GM12874 (cell line): ENCODE data around the gene COA1.

ENCODE experiments used
- TF ChIP-seq, protein P1 (sequence below): IDR thresholded peaks from 2 replicates; pipeline ENCODE4 v1.5.1; 2011; ENCODE audit warnings: low read depth, mild to moderate bottlenecking, control low read depth, low read length, moderate library complexity; ENCODE audit not compliant: insufficient read depth

COA1 gene

DNA sequence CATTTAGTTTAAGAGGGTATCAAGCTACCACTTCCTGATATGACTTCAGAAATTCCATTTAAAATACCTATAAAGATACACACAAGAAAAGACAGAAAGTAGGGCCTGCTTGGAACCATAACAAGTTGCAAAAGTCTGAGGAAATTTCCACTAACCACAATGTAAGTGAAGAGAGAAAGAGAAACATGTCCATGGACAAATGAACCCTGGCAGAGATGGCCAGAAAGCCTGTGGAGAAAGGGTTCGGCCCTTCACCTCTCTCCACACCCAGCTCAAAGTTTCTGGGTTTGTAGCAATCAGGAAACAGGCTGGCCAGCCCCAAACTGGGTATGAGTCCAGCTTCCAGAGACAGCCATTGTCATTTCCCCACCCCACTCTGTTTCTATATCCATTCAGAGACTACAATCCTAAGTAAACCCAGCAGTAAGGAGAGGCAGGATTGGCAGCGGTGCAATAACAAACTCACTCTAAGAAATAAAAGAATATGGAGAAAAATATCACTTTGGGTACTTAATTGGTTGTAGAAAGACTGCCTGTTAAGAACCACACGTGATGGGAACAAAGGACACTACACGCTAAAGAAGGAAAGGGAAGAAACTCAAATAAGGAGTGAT, 75.3 kb downstream of the COA1 start:
- TF ChIP-seq, protein P1, sequence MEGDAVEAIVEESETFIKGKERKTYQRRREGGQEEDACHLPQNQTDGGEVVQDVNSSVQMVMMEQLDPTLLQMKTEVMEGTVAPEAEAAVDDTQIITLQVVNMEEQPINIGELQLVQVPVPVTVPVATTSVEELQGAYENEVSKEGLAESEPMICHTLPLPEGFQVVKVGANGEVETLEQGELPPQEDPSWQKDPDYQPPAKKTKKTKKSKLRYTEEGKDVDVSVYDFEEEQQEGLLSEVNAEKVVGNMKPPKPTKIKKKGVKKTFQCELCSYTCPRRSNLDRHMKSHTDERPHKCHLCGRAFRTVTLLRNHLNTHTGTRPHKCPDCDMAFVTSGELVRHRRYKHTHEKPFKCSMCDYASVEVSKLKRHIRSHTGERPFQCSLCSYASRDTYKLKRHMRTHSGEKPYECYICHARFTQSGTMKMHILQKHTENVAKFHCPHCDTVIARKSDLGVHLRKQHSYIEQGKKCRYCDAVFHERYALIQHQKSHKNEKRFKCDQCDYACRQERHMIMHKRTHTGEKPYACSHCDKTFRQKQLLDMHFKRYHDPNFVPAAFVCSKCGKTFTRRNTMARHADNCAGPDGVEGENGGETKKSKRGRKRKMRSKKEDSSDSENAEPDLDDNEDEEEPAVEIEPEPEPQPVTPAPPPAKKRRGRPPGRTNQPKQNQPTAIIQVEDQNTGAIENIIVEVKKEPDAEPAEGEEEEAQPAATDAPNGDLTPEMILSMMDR, result no peak

DNA sequence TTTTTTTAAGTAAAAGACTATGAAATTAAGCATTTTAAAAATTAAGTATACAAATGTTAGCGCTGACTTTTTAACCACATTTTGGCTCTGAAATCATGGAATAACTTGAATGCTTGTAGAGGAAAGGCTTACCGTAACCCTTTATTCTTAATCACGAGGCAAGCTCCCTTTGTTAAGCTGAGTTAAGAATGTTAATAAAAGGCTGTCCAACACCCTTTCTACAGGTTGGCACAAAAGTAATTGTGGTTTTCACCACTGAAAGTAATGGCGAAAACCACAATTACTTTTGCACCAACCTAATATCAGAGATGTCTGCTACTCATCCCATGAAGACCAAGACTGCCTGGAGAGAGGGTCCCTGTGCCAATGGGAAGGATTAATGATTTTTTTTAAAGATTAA, 75.9 kb downstream of the COA1 start:
- TF ChIP-seq, protein P1, result no peak

DNA sequence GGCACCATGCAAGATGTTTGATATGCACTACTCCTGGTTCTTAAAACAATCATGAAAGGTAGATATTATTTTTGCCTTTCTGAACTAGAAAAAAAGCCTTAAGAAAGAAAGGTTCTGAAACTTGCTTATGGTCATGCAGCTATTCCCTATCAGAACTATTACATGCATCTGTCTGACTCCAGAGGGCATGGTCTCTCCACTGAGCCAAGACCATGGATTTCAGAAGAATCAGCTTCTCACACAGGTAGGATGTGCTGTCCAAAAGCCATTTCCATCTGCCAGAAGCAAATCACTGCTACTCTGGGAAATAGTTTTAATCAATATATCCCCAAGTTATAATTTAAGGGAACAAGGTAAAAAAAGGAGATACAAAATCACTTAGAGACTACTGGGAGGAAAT, 77.0 kb downstream of the COA1 start:
- TF ChIP-seq, protein P1, result no peak

DNA sequence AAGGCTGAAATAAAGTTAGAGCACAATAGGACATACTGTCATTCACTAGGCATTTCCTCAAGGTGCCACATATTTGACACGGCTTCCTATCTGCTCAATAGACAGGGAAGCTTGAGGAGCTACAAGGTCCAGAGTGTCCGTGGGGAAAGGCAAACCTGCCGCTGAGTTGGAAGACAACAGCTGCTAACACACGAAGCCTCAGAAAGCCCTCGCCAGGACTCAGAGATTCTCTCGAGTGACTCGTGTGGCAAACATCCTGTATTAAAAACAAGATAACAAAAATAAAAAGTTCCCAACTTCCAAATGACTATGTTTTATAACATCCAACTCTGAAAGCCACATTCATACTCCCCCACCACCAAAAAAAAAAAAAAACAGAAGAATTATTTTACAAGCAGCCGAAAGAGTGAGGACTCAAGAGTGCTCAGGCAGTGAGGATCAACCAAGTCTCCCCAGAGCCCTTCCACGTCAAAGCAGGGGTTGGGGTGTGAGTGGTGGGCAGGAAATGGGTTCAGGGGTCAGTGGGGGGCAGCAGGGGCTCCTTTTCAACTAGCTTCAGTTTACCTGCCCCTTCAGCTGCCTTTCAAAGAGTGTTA, 78.8 kb downstream of the COA1 start:
- TF ChIP-seq, protein P1, result no peak

DNA sequence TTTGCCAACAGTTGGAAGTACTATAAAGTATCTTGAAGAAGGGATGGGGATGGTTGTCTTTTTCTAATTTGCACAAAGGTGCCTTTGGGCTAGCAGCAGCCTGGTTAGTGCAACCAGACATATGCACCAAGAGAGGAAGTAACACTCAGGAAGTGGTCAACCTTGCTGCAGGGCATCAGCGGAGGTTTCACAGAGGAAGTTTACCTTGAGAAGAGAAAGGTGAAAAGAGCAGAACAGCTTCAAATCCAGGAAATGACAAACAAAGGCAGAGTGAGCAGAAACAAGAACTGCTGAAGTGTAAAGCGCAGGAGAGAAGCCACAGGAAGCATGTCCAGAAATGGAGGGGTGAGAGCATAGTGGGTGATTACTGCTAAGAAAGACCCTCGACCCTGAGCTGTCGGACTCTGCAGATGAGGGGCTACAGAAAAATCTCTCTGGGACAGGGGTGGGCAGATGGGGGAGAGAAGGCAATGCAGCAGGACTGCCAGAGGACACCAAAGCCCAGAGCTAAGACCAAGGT, 79.5 kb downstream of the COA1 start:
- TF ChIP-seq, protein P1, result no peak

DNA sequence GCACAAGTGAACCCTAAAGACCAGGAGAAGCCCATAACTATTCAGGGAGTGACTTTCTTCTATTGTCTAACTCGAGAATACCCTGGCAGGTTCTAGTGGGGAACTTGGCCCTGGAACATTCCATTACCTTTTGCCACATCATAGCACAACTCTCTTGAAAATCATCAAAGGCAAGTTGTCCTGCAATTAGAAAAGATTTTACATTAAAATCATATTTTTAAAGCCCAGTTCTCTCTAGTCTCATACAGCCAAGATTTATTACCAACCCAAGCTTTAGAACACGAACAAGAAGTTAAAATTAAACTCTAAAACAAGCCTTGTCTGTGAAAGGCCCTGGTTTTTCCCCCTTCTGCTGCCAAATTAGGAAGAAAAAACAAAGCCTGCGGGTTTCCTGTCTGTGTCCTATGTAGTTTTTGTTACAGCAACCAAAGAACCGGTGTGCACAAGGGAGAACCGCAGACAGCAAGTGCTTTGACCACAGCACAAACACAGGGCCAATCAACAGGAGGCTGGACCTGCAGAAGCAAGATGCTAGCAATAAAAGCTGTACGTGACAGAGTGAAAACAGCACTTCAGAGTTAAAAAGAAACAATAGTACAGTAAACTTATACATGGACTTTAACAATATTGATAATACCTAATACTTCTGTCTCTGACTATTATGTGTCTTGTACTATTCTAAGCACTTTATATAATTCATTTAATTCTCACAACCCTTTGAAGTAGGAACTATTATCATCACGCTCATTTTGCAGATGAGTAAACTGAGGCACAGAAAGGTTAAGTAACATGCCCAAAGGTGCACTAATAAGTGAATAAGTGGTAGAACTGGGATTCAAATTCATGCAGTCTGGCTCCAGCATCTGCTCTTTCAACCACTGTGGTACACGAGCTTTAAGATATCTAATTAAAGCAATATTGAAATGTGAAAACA, 80.6 kb downstream of the COA1 start:
- TF ChIP-seq, protein P1, result no peak
